GM12801 (cell line): Measurements from ENCODE around the gene ZNF831.

Experiments
- CTCF ChIP-seq: IDR thresholded peaks from one replicate; pipeline ENCODE4 v1.5.1; 2011; ENCODE audit warnings: control low read depth; ENCODE audit not compliant: insufficient read length; ENCODE audit errors: extremely low read depth

Gene ZNF831

DNA sequence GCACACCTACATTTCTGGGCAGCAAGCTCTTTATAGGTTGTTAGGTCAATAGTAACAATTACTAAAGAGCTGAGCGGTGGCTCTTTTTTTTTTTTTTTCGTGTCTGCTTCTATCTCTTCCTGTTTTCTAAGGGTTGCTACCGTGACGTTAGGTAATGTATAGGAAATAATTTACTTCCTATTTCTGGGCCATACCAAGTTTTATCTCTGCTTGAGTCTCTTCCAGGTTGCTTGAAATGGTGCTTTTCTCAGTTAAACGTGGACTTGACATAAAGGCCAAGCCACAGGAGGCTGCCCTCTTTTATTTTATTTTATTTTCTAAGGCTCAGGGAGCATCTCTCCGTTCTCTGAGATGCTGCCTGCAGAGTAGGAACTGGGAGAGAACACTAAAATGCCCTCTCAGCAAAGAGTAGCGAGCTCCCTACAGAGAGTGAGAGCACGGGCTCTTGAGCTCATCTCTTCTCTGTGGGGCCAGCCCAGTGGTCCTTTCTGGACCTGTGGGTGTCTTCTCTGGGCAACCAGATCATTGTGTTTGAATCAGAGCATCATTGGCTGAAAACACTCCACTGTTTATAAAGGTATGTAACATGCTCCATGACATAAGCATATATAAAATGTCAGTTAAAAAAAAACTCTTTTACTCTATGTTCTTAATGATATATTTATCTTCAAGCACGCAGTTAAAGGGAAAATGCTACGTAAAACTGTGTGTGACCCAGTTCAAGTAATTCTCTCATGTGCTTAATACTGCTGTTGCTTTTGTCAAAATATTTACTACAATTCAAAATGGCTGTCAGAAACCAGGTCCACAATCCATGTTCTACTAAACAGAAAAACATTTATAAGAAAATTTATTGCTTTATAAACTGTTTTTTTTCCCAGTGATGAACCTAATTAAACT, at the start of gene ZNF831:
Gene ZNF831 (plus strand): TSS at position 191 of the 900 bp plus-strand sequence. CDS start 27,199 bp downstream, outside the sequence.
- no peak for TF ChIP-seq CTCF

DNA sequence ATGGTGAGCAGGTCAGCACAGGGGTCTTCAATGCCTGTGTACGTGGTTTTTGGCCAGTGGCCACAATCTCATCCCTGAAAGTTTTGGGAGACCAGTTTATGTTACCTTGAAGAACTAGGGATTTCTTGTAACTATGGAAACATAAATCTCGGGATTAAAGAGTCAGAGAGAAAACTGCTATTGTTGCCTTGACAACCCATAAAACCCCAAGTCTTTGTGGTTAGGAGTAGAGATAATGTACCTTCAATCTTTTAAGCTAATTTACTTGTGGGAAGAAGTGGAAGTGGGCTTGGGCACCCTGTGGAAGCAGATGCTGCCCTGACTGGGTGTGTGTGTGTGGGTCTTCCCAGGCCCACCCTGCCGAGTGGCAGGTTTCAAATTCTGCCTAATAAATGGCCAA, 46.1 kb upstream of the ZNF831 start:
- TF ChIP-seq CTCF, result no peak

DNA sequence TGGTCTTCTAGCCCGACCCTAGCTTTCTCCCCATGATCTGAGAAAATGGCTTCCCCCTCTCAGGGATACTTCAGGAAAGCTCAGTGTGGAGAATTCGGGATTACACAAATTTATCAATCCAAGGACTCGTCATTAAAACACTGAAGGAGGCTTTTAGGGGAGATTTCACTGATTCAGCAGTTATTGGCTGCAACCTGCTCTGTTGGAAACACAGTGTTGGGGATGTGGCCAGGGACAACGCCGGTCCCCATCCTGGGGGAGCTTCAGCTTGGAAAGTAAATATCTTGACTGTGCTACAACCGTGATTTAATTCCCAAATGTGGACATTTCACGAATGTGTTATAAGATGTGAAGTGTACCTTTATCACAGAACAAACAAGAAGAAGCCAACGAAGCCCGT, 44.8 kb upstream of the ZNF831 start:
- no peak for TF ChIP-seq CTCF

- TF ChIP-seq CTCF, result no peak
Observed at GRCh38 chr20:59120491-59120890, 43.1 kb upstream of the ZNF831 start.

DNA sequence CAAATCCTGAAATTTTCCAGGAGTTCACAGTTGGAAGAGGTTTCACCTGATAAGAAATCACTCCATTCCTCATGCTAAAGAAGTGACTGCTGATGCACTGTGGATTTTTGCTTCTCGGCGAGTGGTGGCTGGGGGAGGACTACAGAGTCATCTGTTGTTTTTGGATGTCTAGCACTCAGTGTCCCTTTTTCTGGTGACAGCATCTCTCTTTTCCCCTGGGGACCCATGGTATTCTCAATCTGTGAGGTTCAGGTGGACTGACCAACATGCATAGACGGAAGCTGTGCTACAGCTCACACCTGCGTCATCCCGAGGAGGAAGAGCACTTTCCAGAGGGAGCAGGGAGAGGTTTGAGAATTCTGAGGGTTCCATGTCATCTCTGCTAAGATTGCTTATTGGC, 42.7 kb upstream of the ZNF831 start:
- no peak for TF ChIP-seq CTCF

DNA sequence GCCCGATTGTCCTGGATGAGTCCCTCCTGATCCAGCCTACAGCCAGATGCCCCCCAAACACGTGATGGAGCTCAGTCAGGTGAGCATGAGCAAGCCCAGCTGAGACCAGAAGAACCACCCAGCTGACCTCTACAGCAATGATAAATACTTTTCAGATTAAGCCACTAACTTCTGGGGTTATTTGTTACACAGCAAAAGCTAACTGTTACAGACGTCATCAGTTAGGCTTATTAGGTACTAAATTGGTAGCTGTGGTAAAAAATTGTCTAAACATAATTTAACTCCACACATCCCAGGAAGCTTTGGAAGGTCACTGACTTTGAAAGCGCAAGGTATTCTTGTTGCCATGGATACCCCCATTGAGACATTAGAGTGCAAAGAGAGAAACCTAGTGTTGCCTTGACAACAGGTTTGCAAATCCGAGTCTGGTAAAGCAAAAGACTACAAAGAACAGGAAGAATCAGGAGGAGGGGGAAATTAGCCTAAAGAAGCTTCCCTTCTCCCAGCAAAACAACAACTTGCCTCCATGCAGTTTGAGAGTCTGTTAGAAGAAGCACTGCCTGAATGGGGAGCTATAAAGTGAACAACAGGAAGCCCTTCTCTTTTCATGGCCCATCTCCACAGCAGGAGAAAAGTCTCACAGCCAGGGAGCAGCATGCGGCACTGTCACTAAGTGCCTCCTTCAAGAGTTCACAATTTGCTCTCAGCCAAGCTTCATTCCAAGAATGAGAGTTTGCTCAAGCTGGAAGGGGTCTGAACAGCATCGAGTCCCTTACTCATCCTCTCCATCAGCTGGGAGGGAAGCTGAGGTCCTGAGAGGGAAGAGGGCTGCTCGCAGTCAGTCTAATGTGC, 41.7 kb upstream of the ZNF831 start:
- TF ChIP-seq CTCF, result no peak

DNA sequence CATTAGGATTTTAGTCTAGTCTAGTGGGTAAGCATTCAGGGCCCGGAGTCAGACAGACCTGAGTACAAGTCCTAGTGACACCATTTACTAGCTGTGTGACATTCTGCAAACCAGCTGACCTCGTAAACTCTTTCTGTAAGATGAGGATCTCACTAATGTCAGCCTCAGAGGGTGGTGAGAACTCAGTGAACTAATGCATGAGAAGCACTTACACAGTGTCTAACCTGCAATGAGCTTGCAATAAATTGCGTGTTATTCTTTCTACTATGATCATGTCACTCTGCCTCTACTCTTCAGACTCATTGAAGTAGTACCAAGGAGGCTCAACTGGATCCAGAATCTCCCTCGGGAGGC, 41.1 kb upstream of the ZNF831 start:
- no peak for TF ChIP-seq CTCF
